ENCODE data around the gene ALG14.

DNA sequence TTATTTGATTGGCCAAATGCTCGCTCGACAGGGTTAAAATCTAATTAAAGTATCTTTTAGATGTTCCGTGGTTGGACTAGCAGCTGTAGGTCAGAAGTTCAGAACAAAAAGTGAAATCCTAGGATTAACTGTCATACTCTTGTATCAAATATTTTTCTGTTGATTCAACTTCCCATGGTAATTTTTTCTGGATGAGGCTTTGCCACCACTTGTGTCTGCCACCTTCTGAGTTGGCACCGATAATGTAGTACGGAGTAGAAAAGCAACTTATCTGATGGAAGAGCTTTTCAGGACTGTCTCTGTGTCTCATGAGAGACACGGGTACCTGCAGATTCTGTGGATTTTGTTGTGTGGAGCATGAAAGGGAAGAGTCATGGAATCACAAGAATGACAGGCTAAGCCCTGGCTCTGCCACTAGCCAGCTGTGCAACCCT, 101.2 kb downstream of the ALG14 start:
- no peak for TF ChIP-seq JUND (IDR thresholded peaks at IDR 0.05; ENCODE audit: low read depth, low read length)
- TF ChIP-seq EGR1 (IDR thresholded peaks at IDR 0.05; ENCODE audit: borderline replicate concordance in 1 of 2, low read depth in 2 of 2, low read length in 2 of 2), result no peak
- no peak for TF ChIP-seq BRCA1 (IDR thresholded peaks at IDR 0.05; ENCODE audit: low read depth, low read length)
- TF ChIP-seq, protein P1, sequence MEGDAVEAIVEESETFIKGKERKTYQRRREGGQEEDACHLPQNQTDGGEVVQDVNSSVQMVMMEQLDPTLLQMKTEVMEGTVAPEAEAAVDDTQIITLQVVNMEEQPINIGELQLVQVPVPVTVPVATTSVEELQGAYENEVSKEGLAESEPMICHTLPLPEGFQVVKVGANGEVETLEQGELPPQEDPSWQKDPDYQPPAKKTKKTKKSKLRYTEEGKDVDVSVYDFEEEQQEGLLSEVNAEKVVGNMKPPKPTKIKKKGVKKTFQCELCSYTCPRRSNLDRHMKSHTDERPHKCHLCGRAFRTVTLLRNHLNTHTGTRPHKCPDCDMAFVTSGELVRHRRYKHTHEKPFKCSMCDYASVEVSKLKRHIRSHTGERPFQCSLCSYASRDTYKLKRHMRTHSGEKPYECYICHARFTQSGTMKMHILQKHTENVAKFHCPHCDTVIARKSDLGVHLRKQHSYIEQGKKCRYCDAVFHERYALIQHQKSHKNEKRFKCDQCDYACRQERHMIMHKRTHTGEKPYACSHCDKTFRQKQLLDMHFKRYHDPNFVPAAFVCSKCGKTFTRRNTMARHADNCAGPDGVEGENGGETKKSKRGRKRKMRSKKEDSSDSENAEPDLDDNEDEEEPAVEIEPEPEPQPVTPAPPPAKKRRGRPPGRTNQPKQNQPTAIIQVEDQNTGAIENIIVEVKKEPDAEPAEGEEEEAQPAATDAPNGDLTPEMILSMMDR (IDR thresholded peaks at IDR 0.05 in 2 of 3, conservative IDR thresholded peaks at IDR 0.05 in 1 of 3; ENCODE audit: control insufficient read depth in 2 of 3, extremely low read depth in 1 of 3, insufficient read depth in 1 of 3, low read depth in 3 of 3, low read length in 3 of 3), result no peak
- no peak for TF ChIP-seq SMC3 (IDR thresholded peaks at IDR 0.05; ENCODE audit: borderline replicate concordance, low read length)
- TF ChIP-seq GABPA (IDR thresholded peaks at IDR 0.05; ENCODE audit: low read depth), result no peak
